Effector memory CD4-positive, alpha-beta T cell (primary cell): ENCODE results near the gene AP3S2.
A peak's percentile ranks its signal among the peaks of the same experiment; 100 is the strongest.

ENCODE experiments used
- DNase-seq, 3 donors: peaks; one replicate each; pipeline ENCODE4 v3.0.0-alpha.2; 2020
- H3K27ac ChIP-seq: 2 replicates; pipeline ENCODE4 v1.7.0; 2013; ENCODE audit warnings: mild to moderate bottlenecking, low read length, moderate library complexity; ENCODE audit not compliant: insufficient read depth, poor library complexity, severe bottlenecking
- H3K27me3 ChIP-seq: replicated peaks from 2 replicates; pipeline ENCODE4 v1.7.0; 2013; ENCODE audit warnings: mild to moderate bottlenecking, low read length; ENCODE audit not compliant: insufficient read depth, control insufficient read depth, poor library complexity, severe bottlenecking
- H3K36me3 ChIP-seq: 2 replicates; pipeline ENCODE4 v1.7.0; 2013; ENCODE audit warnings: mild to moderate bottlenecking, low read length, moderate library complexity; ENCODE audit not compliant: control insufficient read depth, insufficient read depth
- H3K4me1 ChIP-seq: 2 replicates; pipeline ENCODE4 v1.7.0; 2013; ENCODE audit warnings: low read length, mild to moderate bottlenecking; ENCODE audit not compliant: control insufficient read depth, insufficient read depth, poor library complexity, severe bottlenecking
- H3K4me3 ChIP-seq: 2 replicates; pipeline ENCODE4 v1.7.0; 2013; ENCODE audit warnings: low read length, low read depth, mild to moderate bottlenecking; ENCODE audit not compliant: insufficient read depth, poor library complexity, severe bottlenecking
- H3K9me3 ChIP-seq: 2 replicates; pipeline ENCODE4 v1.7.0; 2013; ENCODE audit warnings: mild to moderate bottlenecking, low read length, moderate library complexity; ENCODE audit not compliant: control insufficient read depth

The AP3S2 gene

GRCh38 chr15:89904519-89904918 is 10.7 kb upstream of the AP3S2 start:
- no peaks in the 10 kb centered on the region for H3K9me3 ChIP-seq
- H3K27ac ChIP-seq: no peak overlapping the region
- H3K4me1 ChIP-seq: no peaks in the 10 kb centered on the region
- no peak overlapping the region for H3K4me3 ChIP-seq
- H3K27me3 ChIP-seq: no peaks in the 10 kb centered on the region
- DNase-seq: no peak
- no peaks in the 10 kb centered on the region for H3K36me3 ChIP-seq

- Histone ChIP-seq H3K4me3 (no peak overlapping the region), H3K27ac (no peak overlapping the region), H3K4me1 (no peaks in the 10 kb centered on the region), H3K9me3 (no peaks in the 10 kb centered on the region), H3K36me3 (no peaks in the 10 kb centered on the region), H3K27me3 (no peaks in the 10 kb centered on the region)
- no peak for DNase-seq
Measured at GRCh38 chr15:89903858-89904130, 10.0 kb upstream of the AP3S2 start.

GRCh38 chr15:89903015-89903857 is 9.4 kb upstream of the AP3S2 start:
- Histone ChIP-seq H3K36me3 (no peaks in the 10 kb centered on the region), H3K27ac (no peak overlapping the region), H3K27me3 (no peaks in the 10 kb centered on the region), H3K4me3 (no peak overlapping the region), H3K9me3 (no peaks in the 10 kb centered on the region), H3K4me1 (no peaks in the 10 kb centered on the region)
- DNase-seq: no peak

GRCh38 chr15:89900849-89901248 is 7.1 kb upstream of the AP3S2 start:
- Histone ChIP-seq H3K4me1 (no peaks in the 10 kb centered on the region), H3K36me3 (no peaks in the 10 kb centered on the region), H3K9me3 (no peaks in the 10 kb centered on the region), H3K27ac (no peak overlapping the region), H3K27me3 (no peaks in the 10 kb centered on the region), H3K4me3 (no peak overlapping the region)
- DNase-seq: no peak

- Histone ChIP-seq H3K4me1 (no peaks in the 10 kb centered on the region), H3K9me3 (no peaks in the 10 kb centered on the region), H3K36me3 (no peaks in the 10 kb centered on the region), H3K4me3 (no peak overlapping the region), H3K27ac (no peak overlapping the region), H3K27me3 (no peaks in the 10 kb centered on the region)
- no peak for DNase-seq
Measured at GRCh38 chr15:89899951-89900567, 6.3 kb upstream of the AP3S2 start.

GRCh38 chr15:89899295-89899945 is 5.6 kb upstream of the AP3S2 start:
- Histone ChIP-seq H3K9me3 (no peaks in the 10 kb centered on the region), H3K27ac (no peak overlapping the region), H3K4me3 (no peak overlapping the region), H3K4me1 (no peaks in the 10 kb centered on the region), H3K36me3 (no peaks in the 10 kb centered on the region), H3K27me3 (no peaks in the 10 kb centered on the region)
- no peak for DNase-seq

- Histone ChIP-seq H3K27ac (no peak overlapping the region), H3K4me1 (no peaks in the 10 kb centered on the region), H3K36me3 (no peaks in the 10 kb centered on the region), H3K9me3 (no peaks in the 10 kb centered on the region), H3K4me3 (no peak overlapping the region), H3K27me3 (no peaks in the 10 kb centered on the region)
- peak in 1 of 3 donors; percentile 17 for DNase-seq
Measured at GRCh38 chr15:89898614-89899294, 5.0 kb upstream of the AP3S2 start.

- no peak for DNase-seq
- no peak overlapping the region for H3K4me3 ChIP-seq
Measured at GRCh38 chr15:89898146-89898545, 4.4 kb upstream of the AP3S2 start.

GRCh38 chr15:89893027-89893426 is 767 bp downstream of the AP3S2 start:
- Histone ChIP-seq H3K4me3 (peak overlapping the region; percentile 73), H3K27ac (peak overlapping the region; percentile 76), H3K9me3 (no peaks in the 10 kb centered on the region), H3K36me3 (peaks cover 7% of the 10 kb centered on the region), H3K4me1 (peaks cover 5% of the 10 kb centered on the region), H3K27me3 (no peaks in the 10 kb centered on the region)
- no peak for DNase-seq

More at GRCh38 chr15:89898146-89898545, 4.4 kb upstream of the AP3S2 start:
- Histone ChIP-seq H3K36me3 (no peaks in the 10 kb centered on the region), H3K27ac (no peak overlapping the region), H3K9me3 (no peaks in the 10 kb centered on the region), H3K4me1 (no peaks in the 10 kb centered on the region), H3K27me3 (no peaks in the 10 kb centered on the region)
